ENCODE measurements around the gene ACAA2. TPM values are rescaled to one million over a fixed set of nuclear protein-coding genes. Genes with fewer than 3 reads are reported as not detected.
"Not testable (repeated sequence)": the region's sequence is repeated elsewhere in the genome, so short reads cannot be mapped to it uniquely, and the experiment has no call there.

Gene ACAA2
- polyA plus RNA-seq, 3 donors from 2014 or later, result 181 to 426 (median 203) TPM

- Mint-ChIP-seq H3K9me3 (peaks cover 0 to 1% (median 0%) of the 10 kb centered on the region in 6 donors), H3K27ac (peak overlapping the region; percentile 80 to 96 (median 92)), H3K4me1 (peaks cover 82 to 96% of the 10 kb centered on the region in 2 donors), H3K4me3 (peak overlapping the region; percentile 43 to 81 (median 59)), H3K36me3 (peaks cover 0 to 6% (median 3%) of the 10 kb centered on the region in 3 donors), H3K27me3 (ENCODE audit: low read depth in 3 of 3) (peaks cover 0 to 21% (median 7%) of the 10 kb centered on the region in 3 donors)
- no peak for DNase-seq
Observed at GRCh38 chr18:49817947-49818346, 4.6 kb upstream of the ACAA2 start.

DNA sequence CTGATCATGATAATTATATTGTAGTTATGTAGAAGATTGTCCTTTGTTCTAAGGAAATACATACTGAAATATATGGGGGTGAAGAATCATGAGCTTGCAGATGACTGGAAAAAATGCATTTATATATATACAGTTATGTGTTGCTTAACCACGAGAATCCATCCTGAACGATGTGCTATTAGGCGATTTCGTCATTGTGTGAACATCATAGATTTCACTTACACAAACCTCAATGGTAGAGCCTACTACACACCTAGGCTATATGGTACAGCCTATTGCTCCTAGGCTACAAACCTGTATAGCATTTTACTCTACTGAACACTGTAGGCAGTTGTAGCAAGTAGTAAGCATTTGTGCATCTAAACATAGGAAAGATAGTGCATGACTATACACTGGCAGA, 2.6 kb upstream of the ACAA2 start:
- Mint-ChIP-seq H3K27me3 (ENCODE audit: low read depth in 3 of 3) (peaks cover 0 to 22% (median 7%) of the 10 kb centered on the region in 3 donors), H3K36me3 (peaks cover 0 to 6% (median 3%) of the 10 kb centered on the region in 3 donors), H3K4me1 (peaks cover 84 to 96% of the 10 kb centered on the region in 2 donors), H3K4me3 (peak overlapping the region; percentile 56 to 100 (median 98)), H3K9me3 (peaks cover 0 to 1% (median 0%) of the 10 kb centered on the region in 6 donors), H3K27ac (peak overlapping the region; percentile 70 to 98 (median 86))
- DNase-seq, result no peak

GRCh38 chr18:49814147-49814499, 790 bp upstream of the ACAA2 start:
- peaks cover 0 to 6% (median under 1%) of the 10 kb centered on the region in 6 donors for H3K9me3 Mint-ChIP-seq
- H3K4me1 Mint-ChIP-seq, result peaks cover 79 to 96% of the 10 kb centered on the region in 2 donors
- H3K27me3 Mint-ChIP-seq (ENCODE audit: low read depth in 3 of 3), result peaks cover 0 to 15% (median 7%) of the 10 kb centered on the region in 3 donors
- peak overlapping the region; percentile 89 to 99 (median 95) for H3K27ac Mint-ChIP-seq
- no peak for DNase-seq
- peaks cover 8 to 19% (median 14%) of the 10 kb centered on the region in 3 donors for H3K36me3 Mint-ChIP-seq
- H3K4me3 Mint-ChIP-seq, result peak overlapping the region; percentile 97 to 100 (median 98)

- peaks cover 5 to 14% (median 9%) of the 10 kb centered on the region in 6 donors for H3K9me3 Mint-ChIP-seq
- peaks cover 13 to 26% (median 23%) of the 10 kb centered on the region in 3 donors for H3K36me3 Mint-ChIP-seq
- peaks cover 74 to 92% of the 10 kb centered on the region in 2 donors for H3K4me1 Mint-ChIP-seq
- no peak for DNase-seq
- H3K27ac Mint-ChIP-seq, result peak overlapping the region; percentile 89 to 99 (median 95)
- peak overlapping the region; percentile 97 to 100 (median 98) for H3K4me3 Mint-ChIP-seq
- peaks cover 0 to 17% (median 7%) of the 10 kb centered on the region in 3 donors for H3K27me3 Mint-ChIP-seq (ENCODE audit: low read depth in 3 of 3)
Observed at GRCh38 chr18:49813069-49813318, 339 bp downstream of the ACAA2 start.

- Mint-ChIP-seq H3K9me3 (peaks cover 5 to 14% (median 11%) of the 10 kb centered on the region in 6 donors), H3K4me1 (peaks cover 72 to 92% of the 10 kb centered on the region in 2 donors), H3K36me3 (peaks cover 17 to 28% (median 25%) of the 10 kb centered on the region in 3 donors), H3K27me3 (ENCODE audit: low read depth in 3 of 3) (peaks cover 0 to 17% (median 7%) of the 10 kb centered on the region in 3 donors), H3K4me3 (peak overlapping the region; percentile 97 to 100 (median 98)), H3K27ac (peak overlapping the region; percentile 89 to 99 (median 95))
- no peak for DNase-seq
Observed at GRCh38 chr18:49812286-49813068, 856 bp downstream of the ACAA2 start.

DNA sequence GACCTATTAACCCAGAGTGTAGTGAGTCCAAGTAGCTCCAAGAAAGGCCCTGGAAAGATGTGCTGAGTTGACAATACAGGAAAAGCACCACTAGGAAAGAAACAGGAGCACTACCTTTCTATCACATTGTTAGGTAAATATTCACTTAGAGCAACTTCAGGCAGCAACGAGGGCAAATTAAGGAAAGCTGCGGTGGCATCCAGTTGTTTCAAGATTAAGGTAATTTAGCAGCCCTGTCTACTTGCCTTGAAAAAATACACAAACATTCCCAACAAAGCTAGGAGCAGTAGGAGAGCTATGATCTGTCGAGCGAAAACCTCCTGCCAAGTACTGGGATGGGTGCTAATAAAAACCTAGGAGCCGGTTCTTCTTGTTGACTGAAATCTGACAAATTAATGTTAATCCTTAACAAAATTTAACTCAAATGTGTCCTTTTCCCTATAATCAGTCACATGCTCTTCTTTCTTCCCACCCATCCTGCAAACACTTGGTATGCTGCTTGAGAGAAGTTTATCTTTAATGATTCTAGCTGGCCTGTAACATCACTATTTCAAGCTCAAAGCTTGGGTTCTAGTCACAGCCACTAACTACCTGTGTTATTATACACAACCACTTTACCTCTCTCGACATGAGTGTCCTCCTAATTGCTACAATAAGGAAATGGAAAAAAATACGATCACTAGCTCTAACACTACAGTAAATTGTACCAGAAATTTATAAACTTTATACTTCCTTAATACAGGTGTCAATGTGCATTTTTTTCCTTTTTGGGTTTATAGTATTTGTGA, 2.0 kb downstream of the ACAA2 start:
- DNase-seq, result no peak
- peak overlapping the region; percentile 74 to 99 (median 92) for H3K27ac Mint-ChIP-seq
- H3K27me3 Mint-ChIP-seq (ENCODE audit: low read depth in 3 of 3), result peaks cover 0 to 19% (median 7%) of the 10 kb centered on the region in 3 donors
- H3K4me1 Mint-ChIP-seq, result peaks cover 75 to 93% of the 10 kb centered on the region in 2 donors
- peaks cover 17 to 32% (median 25%) of the 10 kb centered on the region in 3 donors for H3K36me3 Mint-ChIP-seq
- peaks cover 5 to 14% (median 11%) of the 10 kb centered on the region in 6 donors for H3K9me3 Mint-ChIP-seq
- H3K4me3 Mint-ChIP-seq, result peak overlapping the region; percentile 29 to 100 (median 98)

- Mint-ChIP-seq H3K9me3 (peaks cover 5 to 14% (median 11%) of the 10 kb centered on the region in 6 donors), H3K4me1 (peaks cover 76 to 93% of the 10 kb centered on the region in 2 donors), H3K36me3 (peaks cover 17 to 33% (median 28%) of the 10 kb centered on the region in 3 donors), H3K4me3 (peak overlapping the region in 2 of 5 donors; percentile 14 to 40), H3K27me3 (ENCODE audit: low read depth in 3 of 3) (peaks cover 0 to 13% (median 2%) of the 10 kb centered on the region in 3 donors)
- DNase-seq, H3K27ac Mint-ChIP-seq: not testable (repeated sequence)
Observed at GRCh38 chr18:49808553-49809191, 4.7 kb downstream of the ACAA2 start.

GRCh38 chr18:49804096-49804495, 9.2 kb downstream of the ACAA2 start:
- Mint-ChIP-seq H3K27ac (peak overlapping the region in 4 of 6 donors; percentile 11 to 15 (median 14)), H3K4me1 (peaks cover 50 to 69% of the 10 kb centered on the region in 2 donors)

DNA sequence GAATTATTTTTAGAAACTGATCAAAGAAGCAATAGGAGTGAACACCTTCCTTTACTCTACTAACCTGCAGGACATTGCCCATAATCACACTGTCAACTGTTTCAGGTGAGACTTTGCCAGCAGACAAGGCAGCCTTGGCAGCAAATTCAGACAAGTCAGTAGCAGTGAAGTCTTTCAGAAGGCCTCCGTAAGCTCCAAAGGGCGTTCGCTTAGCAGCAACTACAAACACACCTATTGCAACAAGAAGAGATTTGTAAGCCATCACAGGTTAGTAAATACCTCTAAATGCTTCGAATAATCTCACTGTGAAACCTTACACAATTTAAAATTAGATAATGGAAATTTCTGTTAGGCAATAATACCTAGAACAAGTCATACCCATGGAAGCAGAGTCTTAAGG, 10.7 kb downstream of the ACAA2 start:
- H3K9me3 Mint-ChIP-seq, result no peaks in the 10 kb centered on the region
- H3K4me1 Mint-ChIP-seq, result peaks cover 44 to 66% of the 10 kb centered on the region in 2 donors
- no peak overlapping the region for H3K27ac Mint-ChIP-seq
- no peak for DNase-seq
- peaks cover 15 to 35% (median 27%) of the 10 kb centered on the region in 3 donors for H3K36me3 Mint-ChIP-seq
- peaks cover 0 to 3% (median 0%) of the 10 kb centered on the region in 3 donors for H3K27me3 Mint-ChIP-seq (ENCODE audit: low read depth in 3 of 3)
- no peak overlapping the region for H3K4me3 Mint-ChIP-seq

More at GRCh38 chr18:49804096-49804495, 9.2 kb downstream of the ACAA2 start:
- Mint-ChIP-seq H3K4me3 (no peak overlapping the region), H3K36me3 (peaks cover 20 to 37% (median 33%) of the 10 kb centered on the region in 3 donors), H3K9me3 (peaks cover 5 to 12% (median 7%) of the 10 kb centered on the region in 6 donors), H3K27me3 (ENCODE audit: low read depth in 3 of 3) (peaks cover 0 to 5% (median 0%) of the 10 kb centered on the region in 3 donors)
- no peak for DNase-seq

GRCh38 chr18:49800491-49800890, 12.8 kb downstream of the ACAA2 start:
- Mint-ChIP-seq H3K4me1 (peaks cover 25 to 57% of the 10 kb centered on the region in 2 donors), H3K27ac (peak overlapping the region in 1 of 6 donors; percentile 24), H3K36me3 (peaks cover 27 to 44% (median 35%) of the 10 kb centered on the region in 3 donors)
- not testable (repeated sequence) for H3K9me3 Mint-ChIP-seq; DNase-seq; H3K27me3 Mint-ChIP-seq (ENCODE audit: low read depth in 3 of 3); H3K4me3 Mint-ChIP-seq

- not testable (repeated sequence) for H3K4me3 Mint-ChIP-seq
- H3K36me3 Mint-ChIP-seq, result peaks cover 33 to 48% (median 42%) of the 10 kb centered on the region in 3 donors
- H3K4me1 Mint-ChIP-seq, result peaks cover 20 to 50% of the 10 kb centered on the region in 2 donors
Observed at GRCh38 chr18:49799806-49800205, 13.5 kb downstream of the ACAA2 start.

DNA sequence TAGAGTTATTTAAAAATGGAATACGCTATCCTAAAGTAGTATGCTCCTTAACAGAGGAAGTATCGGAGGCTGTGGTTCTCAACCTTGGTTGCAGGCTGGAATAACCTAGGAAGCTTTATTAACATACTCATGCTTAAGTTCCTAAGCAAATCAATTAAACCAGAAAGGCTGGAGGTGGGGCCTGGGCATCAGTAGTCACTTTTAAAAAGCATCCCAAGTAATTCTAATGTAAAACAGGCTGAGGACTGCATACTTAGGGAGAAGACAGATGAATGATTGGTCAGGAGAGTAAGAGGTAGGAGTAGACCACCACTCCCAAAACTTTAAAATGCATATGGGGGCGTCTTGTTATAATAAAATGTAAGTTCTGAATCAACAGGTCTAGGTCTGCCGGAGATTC, 15.3 kb downstream of the ACAA2 start:
- Mint-ChIP-seq H3K27ac (no peak overlapping the region), H3K9me3 (no peaks in the 10 kb centered on the region), H3K4me3 (no peak overlapping the region), H3K4me1 (peaks cover 5 to 32% of the 10 kb centered on the region in 2 donors), H3K27me3 (ENCODE audit: low read depth in 3 of 3) (no peaks in the 10 kb centered on the region), H3K36me3 (peaks cover 37 to 56% (median 54%) of the 10 kb centered on the region in 3 donors)
- no peak for DNase-seq

More at GRCh38 chr18:49799806-49800205, 13.5 kb downstream of the ACAA2 start:
- not testable (repeated sequence) for H3K27ac Mint-ChIP-seq; H3K27me3 Mint-ChIP-seq (ENCODE audit: low read depth in 3 of 3); H3K9me3 Mint-ChIP-seq; DNase-seq
